Immature natural killer cell (primary cell): ENCODE measurements around the gene VIL1. TPM values are rescaled to one million over a fixed set of nuclear protein-coding genes. Genes with fewer than 3 reads are reported as not detected.
A peak's percentile ranks its signal among the peaks of the same experiment; 100 is the strongest.

Experiments
- DNase-seq, 3 donors: peaks; one replicate each; pipeline ENCODE4 v3.0.0; 2022; ENCODE audit warnings: mixed read lengths in 1 of 3
- H3K27ac Mint-ChIP-seq, 6 donors: one replicate each; pipeline ENCODE4 v1.8.0; 2020; ENCODE audit warnings: mixed read lengths in 6 of 6, mild to moderate bottlenecking in 5 of 6, inconsistent platforms in 4 of 6, moderate library complexity in 3 of 6
- H3K27me3 Mint-ChIP-seq, 3 donors: one replicate each; pipeline ENCODE4 v1.8.0; 2020 to 2021; ENCODE audit warnings: low read depth in 3 of 3, mild to moderate bottlenecking in 3 of 3, mixed read lengths in 3 of 3, moderate library complexity in 3 of 3, inconsistent platforms in 1 of 3
- H3K36me3 Mint-ChIP-seq, 3 donors: one replicate each; pipeline ENCODE4 v1.8.0; 2020; ENCODE audit warnings: mixed read lengths in 3 of 3, inconsistent platforms in 2 of 3, mild to moderate bottlenecking in 2 of 3
- H3K4me1 Mint-ChIP-seq, 2 donors: one replicate each; pipeline ENCODE4 v1.8.0; 2020; ENCODE audit warnings: inconsistent platforms in 2 of 2, mild to moderate bottlenecking in 2 of 2, mixed read lengths in 2 of 2, moderate library complexity in 1 of 2
- H3K4me3 Mint-ChIP-seq, 5 donors: one replicate each; pipeline ENCODE4 v1.8.0; 2020; ENCODE audit warnings: mild to moderate bottlenecking in 5 of 5, mixed read lengths in 5 of 5, inconsistent platforms in 3 of 5, moderate library complexity in 3 of 5
- H3K9me3 Mint-ChIP-seq, 6 donors: one replicate each; pipeline ENCODE4 v1.8.0; 2020; ENCODE audit warnings: mild to moderate bottlenecking in 6 of 6, mixed read lengths in 6 of 6, inconsistent platforms in 4 of 6, moderate library complexity in 3 of 6
- polyA plus RNA-seq, 3 donors: library from polyadenylated mRNA; unstranded; fragments of 300-500 nt; fragmentation: Illumina TruSeq; gene quantifications; one replicate each; pipeline ENCODE4 v1.2.3, GENCODE V29; 2021

The VIL1 gene
- polyA plus RNA-seq, 3 donors from 2014 or later, result 0.47 to 0.63 TPM; not detected in 1

DNA sequence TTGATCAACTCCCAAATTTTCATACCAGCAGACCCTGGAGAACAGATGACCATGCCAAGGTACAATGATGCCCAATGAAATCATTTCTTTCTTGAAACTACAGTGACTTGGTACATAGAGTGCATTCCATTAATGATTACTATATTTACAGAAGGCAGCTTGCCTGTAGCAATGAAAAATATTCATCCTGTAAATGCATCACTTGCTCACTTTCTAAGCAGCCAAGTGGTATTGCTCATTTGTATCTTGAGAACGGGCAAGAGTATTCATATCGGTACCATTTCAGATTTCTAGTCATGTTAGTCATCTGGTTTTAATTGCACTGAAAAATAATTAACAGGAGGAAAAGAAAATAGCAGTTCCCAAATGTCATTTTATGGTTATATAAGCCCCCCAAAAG, 59.6 kb downstream of the VIL1 start:
- H3K4me1 Mint-ChIP-seq, result peaks cover 7 to 11% of the 10 kb centered on the region in 2 donors
- H3K9me3 Mint-ChIP-seq, result no peaks in the 10 kb centered on the region
- H3K36me3 Mint-ChIP-seq, result peaks cover 16 to 52% (median 29%) of the 10 kb centered on the region in 3 donors
- H3K27ac Mint-ChIP-seq, result peak overlapping the region in 1 of 6 donors; percentile 39
- DNase-seq, result no peak
- H3K27me3 Mint-ChIP-seq, result no peaks in the 10 kb centered on the region
- H3K4me3 Mint-ChIP-seq, result no peak overlapping the region

DNA sequence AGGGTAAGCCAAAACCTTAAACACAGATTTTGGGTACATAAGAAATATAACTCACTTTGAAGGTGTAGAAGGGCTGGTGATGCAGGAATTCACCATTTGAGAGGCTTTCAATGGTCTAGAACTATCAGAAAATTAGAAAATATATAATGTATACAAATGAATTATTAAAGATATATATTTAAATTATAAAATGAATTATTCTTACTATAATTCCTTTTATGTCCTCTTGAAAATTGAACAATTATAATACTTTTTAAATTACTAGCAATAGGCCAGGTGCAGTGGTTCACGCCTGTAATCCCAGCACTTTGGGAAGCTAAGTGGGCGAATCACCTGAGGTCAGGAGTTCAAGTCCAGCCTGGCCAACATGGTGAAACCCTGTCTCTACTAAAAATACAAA, 60.7 kb downstream of the VIL1 start:
- DNase-seq, result no peak
- Mint-ChIP-seq H3K4me3 (no peak overlapping the region), H3K36me3 (peaks cover 13 to 50% (median 24%) of the 10 kb centered on the region in 3 donors), H3K4me1 (peaks cover 7 to 11% of the 10 kb centered on the region in 2 donors), H3K27me3 (no peaks in the 10 kb centered on the region), H3K27ac (no peak overlapping the region), H3K9me3 (no peaks in the 10 kb centered on the region)

DNA sequence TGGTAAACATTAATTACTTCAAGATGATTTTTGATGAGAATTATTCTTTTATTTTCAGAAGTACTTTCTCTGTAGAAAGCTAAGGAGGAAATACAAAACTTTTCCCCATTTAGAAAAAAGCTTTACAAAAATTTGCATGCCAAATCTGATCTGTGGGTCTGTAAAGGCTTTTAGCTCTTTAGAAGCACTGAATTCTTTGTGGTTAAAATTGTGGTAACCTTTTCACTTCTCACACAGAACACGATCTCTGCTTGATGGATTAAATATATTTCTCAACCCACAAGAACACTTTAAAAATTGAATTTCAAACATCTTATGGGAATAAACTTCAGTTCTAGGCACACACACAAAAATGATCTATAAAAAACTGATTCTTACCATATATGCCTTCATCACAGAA, 63.7 kb downstream of the VIL1 start:
- Mint-ChIP-seq H3K4me1 (peaks cover 7 to 11% of the 10 kb centered on the region in 2 donors), H3K36me3 (peaks cover 18 to 62% (median 32%) of the 10 kb centered on the region in 3 donors), H3K27me3 (no peaks in the 10 kb centered on the region), H3K27ac (peak overlapping the region in 3 of 6 donors; percentile 32 to 75 (median 65)), H3K9me3 (no peaks in the 10 kb centered on the region), H3K4me3 (no peak overlapping the region)
- DNase-seq, result no peak

DNA sequence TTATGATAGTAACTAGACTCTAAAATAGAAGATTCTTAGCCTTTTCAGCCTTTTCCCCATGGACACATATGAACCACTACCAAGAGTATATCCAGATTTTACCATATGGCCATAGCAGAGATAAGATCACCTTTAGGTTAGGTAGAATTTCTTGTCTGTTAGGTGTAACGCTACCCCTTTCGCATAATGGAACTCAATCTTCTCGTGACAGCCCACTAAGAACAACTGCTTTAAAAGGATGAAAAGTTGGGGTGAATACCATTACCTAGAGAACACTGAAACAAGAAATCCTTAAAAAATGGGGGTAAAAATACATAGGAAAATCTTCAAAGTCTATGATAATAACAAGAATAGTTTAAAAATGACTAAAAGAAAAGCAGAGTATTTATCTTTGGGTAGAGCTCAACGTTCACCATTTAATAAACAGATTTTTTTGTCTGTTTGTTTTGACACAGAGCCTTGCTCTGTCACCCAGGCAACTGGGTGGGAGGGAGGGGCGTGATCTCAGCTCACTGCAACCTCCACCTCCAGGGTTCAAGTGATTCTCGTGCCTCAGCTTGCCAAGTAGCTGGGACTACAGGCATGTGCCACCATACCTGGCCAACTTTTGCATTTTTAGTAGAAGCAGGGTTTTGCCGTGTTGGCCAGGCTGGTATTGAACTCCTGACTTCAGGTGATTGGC, 67.2 kb downstream of the VIL1 start:
- Mint-ChIP-seq H3K36me3 (peaks cover 11 to 59% (median 33%) of the 10 kb centered on the region in 3 donors), H3K9me3 (no peaks in the 10 kb centered on the region), H3K27ac (no peak overlapping the region), H3K4me3 (no peak overlapping the region), H3K27me3 (no peaks in the 10 kb centered on the region), H3K4me1 (peaks cover 7 to 11% of the 10 kb centered on the region in 2 donors)
- DNase-seq, result no peak

- no peak overlapping the region for H3K4me3 Mint-ChIP-seq
- peaks cover 11 to 28% (median 17%) of the 10 kb centered on the region in 3 donors for H3K36me3 Mint-ChIP-seq
- H3K27ac Mint-ChIP-seq, result peak overlapping the region in 1 of 6 donors; percentile 22
- DNase-seq, result no peak
- no peaks in the 10 kb centered on the region for H3K9me3 Mint-ChIP-seq
- no peaks in the 10 kb centered on the region for H3K4me1 Mint-ChIP-seq
- H3K27me3 Mint-ChIP-seq, result no peaks in the 10 kb centered on the region
Measured at GRCh38 chr2:218500501-218501060, 81.7 kb downstream of the VIL1 start.

- H3K27ac Mint-ChIP-seq, result peak overlapping the region in 1 of 6 donors; percentile 42
- H3K4me1 Mint-ChIP-seq, result no peaks in the 10 kb centered on the region
- no peak for DNase-seq
- H3K36me3 Mint-ChIP-seq, result peaks cover 12 to 30% (median 22%) of the 10 kb centered on the region in 3 donors
- no peaks in the 10 kb centered on the region for H3K9me3 Mint-ChIP-seq
- no peaks in the 10 kb centered on the region for H3K27me3 Mint-ChIP-seq
- H3K4me3 Mint-ChIP-seq, result no peak overlapping the region
Measured at GRCh38 chr2:218501665-218502064, 82.7 kb downstream of the VIL1 start.

Other genes with a start within 250 kb of the VIL1 start
- gene ARPC2, start 201.9 kb upstream of the VIL1 start, polyA plus RNA-seq, result 1,000 to 10,000 TPM; 1,394 to 2,060 (median 1,454) TPM
- 1 to 10 TPM in 1 of 3 donors, under 1 TPM in 2; 0.19 to 2.9 (median 0.22) TPM for gene GPBAR1, start 158.1 kb upstream of the VIL1 start, polyA plus RNA-seq
- gene AAMP, start 149.0 kb upstream of the VIL1 start, polyA plus RNA-seq, result 100 to 1,000 TPM in 2 of 3 donors, 10 to 100 TPM in 1; 71.8 to 158 (median 101) TPM
- 100 to 1,000 TPM in 1 of 3 donors, 10 to 100 TPM in 2; 96.3 to 145 (median 98.9) TPM for gene PNKD, start 148.6 kb upstream of the VIL1 start, polyA plus RNA-seq
- gene TMBIM1, start 126.6 kb upstream of the VIL1 start, polyA plus RNA-seq, result 100 to 1,000 TPM; 119 to 268 (median 155) TPM
- under 1 TPM in 1 of 3 donors, not detected in 2; 0.08 TPM for gene CATIP, start 62.3 kb upstream of the VIL1 start, polyA plus RNA-seq
- 1 to 10 TPM in 2 of 3 donors, under 1 TPM in 1; 0.66 to 1.8 (median 1.2) TPM for gene SLC11A1, start 36.9 kb upstream of the VIL1 start, polyA plus RNA-seq
- gene CTDSP1, start 19.3 kb upstream of the VIL1 start, polyA plus RNA-seq, result 10 to 100 TPM; 43.7 to 78.5 (median 61.8) TPM
- 1 to 10 TPM; 4.3 to 7.7 (median 6.1) TPM for gene USP37, start 149.2 kb downstream of the VIL1 start, polyA plus RNA-seq
- 10 to 100 TPM; 17.7 to 22.3 (median 19.9) TPM for gene CNOT9, start 149.7 kb downstream of the VIL1 start, polyA plus RNA-seq
- gene PLCD4, start 188.8 kb downstream of the VIL1 start, polyA plus RNA-seq, result under 1 TPM in 1 of 3 donors, not detected in 2; 0.71 TPM
- 10 to 100 TPM in 1 of 3 donors, 1 to 10 TPM in 1, not detected in 1; 2.8 to 18.2 TPM for gene ZNF142, start 240.5 kb downstream of the VIL1 start, polyA plus RNA-seq
- 10 to 100 TPM; 15.7 to 25.3 (median 16.8) TPM for gene BCS1L, start 240.6 kb downstream of the VIL1 start, polyA plus RNA-seq